Measurements from ENCODE around the gene SLC9A5. TPM values are rescaled to one million over a fixed set of nuclear protein-coding genes. Genes with fewer than 3 reads are reported as not detected.

The SLC9A5 gene
- total and polyA plus RNA-seq, 9 of the 15 experiments (the other 6 are each of a cell fraction or from before 2014, with no cell fraction given): 0.06 to 3.1 (median 1.2) TPM

DNA sequence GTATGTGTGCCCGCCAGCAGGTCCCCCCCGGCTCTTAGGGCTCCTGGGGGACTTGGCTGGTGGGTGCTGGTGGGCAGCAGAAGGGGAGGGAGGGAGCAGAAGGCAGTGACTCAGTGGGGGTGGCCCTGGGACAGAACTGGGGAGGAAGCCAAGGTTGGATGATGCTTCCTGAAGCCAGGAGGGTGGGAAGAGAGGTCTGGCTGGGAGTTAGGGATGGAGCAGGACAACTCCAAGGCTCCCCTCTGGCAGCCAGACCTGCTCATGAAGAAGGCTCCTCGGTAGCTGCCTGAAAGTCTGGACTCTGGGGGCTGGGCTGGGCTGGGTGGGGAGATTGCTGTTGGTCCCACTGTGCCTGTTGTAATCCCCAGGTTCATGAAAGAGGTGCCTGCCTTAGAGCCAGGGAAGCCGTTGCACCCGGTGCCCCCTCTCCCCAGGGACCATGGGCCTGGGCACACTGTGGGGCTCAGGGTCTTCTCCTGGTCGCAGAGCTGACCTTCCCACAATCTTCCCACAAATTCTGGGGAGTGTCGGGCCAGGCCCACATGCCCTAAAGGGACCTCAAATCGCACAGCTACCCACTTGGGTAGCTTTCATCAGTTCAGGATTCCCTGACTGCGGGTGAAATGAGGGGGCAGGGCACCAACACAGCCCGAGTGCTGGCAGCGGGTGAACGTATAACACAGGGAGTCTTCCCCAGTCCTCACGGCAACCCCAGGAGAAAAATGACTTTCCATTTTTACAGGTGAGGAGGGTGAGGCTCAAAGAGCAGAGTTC is 29.4 kb downstream of the SLC9A5 start (continued):
- no peak for TF ChIP-seq ZNF408 (CRISPR knock-in tag; IDR thresholded peaks at IDR 0.05; ENCODE audit: low read depth)
- no peak for TF ChIP-seq MAZ (CRISPR knock-in tag; conservative IDR thresholded peaks at IDR 0.05 in 1 of 2, IDR thresholded peaks at IDR 0.05 in 1 of 2)
- no peak for TF ChIP-seq TRIM24 (IDR thresholded peaks at IDR 0.05)
- no peak for TF ChIP-seq DPF2 (IDR thresholded peaks at IDR 0.05)
- no peak for TF ChIP-seq DLX4 (CRISPR knock-in tag; IDR thresholded peaks at IDR 0.05)
- TF ChIP-seq FOXP4 (CRISPR knock-in tag; IDR thresholded peaks at IDR 0.05; ENCODE audit: borderline replicate concordance): 0 out of 2 replicates have a peak, but pooled peaks have one; percentile 49
- TF ChIP-seq NR0B1 (IDR thresholded peaks at IDR 0.05; ENCODE audit: partially characterized antibody): no peak
- TF ChIP-seq ZNF445 (CRISPR knock-in tag; IDR thresholded peaks at IDR 0.05; ENCODE audit: low read depth): no peak
- no peak for TF ChIP-seq ASH1L (IDR thresholded peaks at IDR 0.05; ENCODE audit: borderline replicate concordance, low read depth, partially characterized antibody)
- TF ChIP-seq ZNF133 (CRISPR knock-in tag; IDR thresholded peaks at IDR 0.05): no peak
- no peak for TF ChIP-seq CEBPB (tag; IDR thresholded peaks at IDR 0.05)
- TF ChIP-seq ZFX (CRISPR knock-in tag; IDR thresholded peaks at IDR 0.05): 0 out of 2 replicates have a peak, but pooled peaks have one; percentile 3
- TF ChIP-seq ZNF431 (CRISPR knock-in tag; IDR thresholded peaks at IDR 0.05): no peak
- no peak for TF ChIP-seq NCOA6 (IDR thresholded peaks at IDR 0.05)

Data from K562 (cell line).